Measurements from ENCODE around the gene CORO2B.

- TF ChIP-seq CTCF (IDR thresholded peaks at IDR 0.05) = no peak
- no peak for TF ChIP-seq POLR2A (IDR thresholded peaks at IDR 0.05)
Observed at GRCh38 chr15:68626283-68626682, 47.5 kb downstream of the CORO2B start.

Data from Peyer's patch (tissue), 4 donors.